ENCODE data around the gene HIGD1C. TPM values are rescaled to one million over a fixed set of nuclear protein-coding genes. Genes with fewer than 3 reads are reported as not detected.
A peak's percentile ranks its signal among the peaks of the same experiment; 100 is the strongest.
"Not testable (repeated sequence)": the region's sequence is repeated elsewhere in the genome, so short reads cannot be mapped to it uniquely, and the experiment has no call there.

Gene HIGD1C
- total RNA-seq, 1 experiment from 2014 or later, result not detected

DNA sequence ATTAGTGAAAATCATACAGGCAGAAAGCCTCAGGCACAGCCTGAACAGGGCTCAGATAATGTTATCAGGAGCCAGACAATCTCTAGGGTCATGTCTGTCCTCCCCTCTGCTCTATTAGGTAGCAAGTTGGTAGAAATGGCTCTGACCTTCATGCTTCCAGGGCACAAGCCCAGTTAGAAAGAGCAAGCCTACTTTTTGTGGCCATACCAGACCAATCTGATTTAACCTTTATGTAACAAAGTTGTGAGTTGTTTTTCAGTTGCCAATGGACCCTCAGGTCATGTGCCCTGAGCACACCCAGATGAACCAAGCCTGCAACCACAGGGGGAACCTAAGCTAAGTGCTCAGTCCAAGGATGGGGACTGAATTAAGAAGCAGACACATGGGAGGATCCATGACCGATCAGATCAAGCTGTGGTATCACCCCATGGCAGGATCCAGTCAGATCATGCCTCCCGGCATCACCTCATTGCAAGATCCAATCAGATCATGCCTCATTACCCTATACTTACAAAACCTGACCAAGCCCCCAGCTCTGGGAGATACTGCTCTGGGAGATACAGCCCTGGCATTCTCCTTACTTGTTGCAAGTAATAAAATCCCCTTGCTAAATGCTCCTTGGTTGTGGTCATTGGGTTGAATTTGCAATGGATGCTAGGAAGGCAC, 18.8 kb upstream of the HIGD1C start:
- peak; percentile 16 for DNase-seq (ENCODE audit: low read depth)

DNA sequence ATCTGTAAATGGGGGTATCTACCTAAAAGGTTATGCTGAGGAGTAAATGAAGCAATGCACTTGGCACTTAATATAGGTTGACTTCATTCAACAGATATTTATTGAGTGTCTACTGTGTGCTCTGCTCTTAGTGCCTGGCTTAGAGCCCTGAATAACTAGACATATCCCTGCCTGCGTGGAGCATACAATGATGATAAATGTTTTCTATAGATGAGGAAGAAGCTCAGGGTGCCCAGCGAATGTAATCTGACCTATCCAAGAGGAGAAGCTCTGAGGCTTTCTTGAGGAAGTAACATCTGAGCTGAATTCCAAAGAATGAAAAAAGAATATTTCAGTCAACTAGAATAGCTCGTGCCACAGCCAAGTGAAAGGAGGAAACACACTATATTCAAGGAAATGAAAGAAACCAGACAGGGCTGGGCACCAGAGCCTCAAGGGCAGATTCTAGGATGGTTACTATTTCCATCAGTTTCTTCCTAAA, 17.9 kb upstream of the HIGD1C start:
- DNase-seq (ENCODE audit: low read depth), result no peak

DNA sequence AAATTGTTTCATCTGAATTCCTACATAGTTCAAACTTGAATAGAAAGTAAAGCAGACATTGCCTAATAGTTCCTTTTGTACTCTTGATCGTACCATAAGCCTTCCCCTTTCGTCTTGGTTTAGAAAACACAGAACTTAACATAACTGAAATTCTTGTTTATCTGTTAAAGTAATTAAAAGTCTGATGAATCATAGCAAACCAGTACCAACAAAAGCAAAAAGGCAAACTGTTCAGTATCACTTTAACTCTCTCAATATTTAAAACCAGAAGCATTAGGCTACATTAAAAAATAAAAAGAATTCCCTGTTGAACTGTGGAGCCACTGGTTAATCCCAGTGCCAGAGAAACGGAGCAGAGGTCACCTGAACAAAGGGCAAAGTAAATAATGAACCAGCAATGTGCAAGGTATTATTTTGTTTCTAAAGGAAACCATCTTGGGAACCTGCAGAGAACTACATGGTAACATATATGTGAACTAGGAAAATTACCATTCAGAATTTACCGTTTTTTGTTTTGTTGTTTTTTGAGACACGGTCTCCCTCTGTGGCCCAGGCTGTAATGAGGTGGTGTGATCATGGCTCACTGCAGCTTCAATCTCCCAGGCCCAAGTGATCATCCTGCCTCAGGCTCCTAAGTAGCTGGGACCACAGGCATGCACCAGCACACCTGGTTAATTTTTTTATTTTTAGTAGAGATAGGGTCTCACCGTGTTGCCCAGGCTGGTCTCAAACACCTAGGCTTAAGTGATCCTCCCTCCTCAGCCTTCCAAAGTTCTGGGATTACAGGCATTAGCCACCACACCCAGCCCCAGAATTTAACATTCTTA, 17.1 kb upstream of the HIGD1C start:
- DNase-seq (ENCODE audit: low read depth), result peak; percentile 54

DNA sequence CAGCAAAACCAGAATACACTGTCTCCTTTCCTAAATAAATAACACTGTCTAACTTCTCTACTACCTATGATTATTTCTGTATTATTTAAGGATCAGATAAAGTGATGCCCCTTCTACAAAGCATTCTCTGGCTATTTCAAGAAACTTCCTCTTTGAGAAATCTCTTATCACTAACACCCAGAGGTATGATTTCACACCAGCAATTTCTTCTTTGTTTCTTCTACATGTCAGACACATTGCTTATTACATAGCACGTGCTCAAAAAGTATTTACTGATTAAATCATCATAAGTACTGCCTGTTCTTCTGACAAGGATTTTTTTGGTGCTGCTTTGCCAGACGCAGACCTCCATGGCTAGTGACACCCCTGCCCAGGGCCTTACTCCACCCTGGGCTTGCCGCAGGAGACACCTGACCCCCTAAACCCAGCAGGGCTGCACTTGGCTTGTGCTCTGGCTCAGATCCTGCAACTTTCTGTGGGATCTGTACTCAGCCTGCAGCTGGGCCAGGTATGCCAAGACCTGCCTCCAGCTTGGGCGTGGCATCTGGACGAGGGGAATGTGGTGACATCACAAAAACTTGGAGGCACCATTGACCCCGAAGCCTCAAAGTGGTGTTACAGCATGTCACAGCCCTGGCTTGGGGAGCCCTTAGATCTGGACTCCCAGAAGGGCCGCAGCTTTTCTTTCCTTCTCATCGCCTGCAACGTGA, 15.4 kb upstream of the HIGD1C start:
- DNase-seq (ENCODE audit: low read depth), result no peak

DNA sequence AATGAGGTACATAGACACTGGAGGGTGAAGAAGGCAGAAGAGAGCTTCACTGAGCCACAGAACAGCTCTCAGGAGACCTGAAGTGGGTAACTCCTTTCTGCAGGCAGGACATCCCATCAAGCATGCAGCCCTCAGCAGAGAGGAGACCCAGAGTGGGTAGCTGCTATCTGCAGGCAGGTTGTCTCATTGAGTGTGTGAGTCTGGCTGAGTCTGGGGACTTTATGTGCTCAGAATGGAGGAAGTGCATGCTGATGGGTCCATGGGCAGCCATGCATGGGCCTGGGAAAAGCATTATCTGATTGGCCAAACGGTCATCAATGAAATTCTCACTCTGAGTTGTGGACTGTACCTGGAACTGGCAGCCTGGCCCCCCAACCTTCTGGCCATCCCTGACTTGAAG, 14.7 kb upstream of the HIGD1C start:
- no peak for DNase-seq (ENCODE audit: low read depth)

DNA sequence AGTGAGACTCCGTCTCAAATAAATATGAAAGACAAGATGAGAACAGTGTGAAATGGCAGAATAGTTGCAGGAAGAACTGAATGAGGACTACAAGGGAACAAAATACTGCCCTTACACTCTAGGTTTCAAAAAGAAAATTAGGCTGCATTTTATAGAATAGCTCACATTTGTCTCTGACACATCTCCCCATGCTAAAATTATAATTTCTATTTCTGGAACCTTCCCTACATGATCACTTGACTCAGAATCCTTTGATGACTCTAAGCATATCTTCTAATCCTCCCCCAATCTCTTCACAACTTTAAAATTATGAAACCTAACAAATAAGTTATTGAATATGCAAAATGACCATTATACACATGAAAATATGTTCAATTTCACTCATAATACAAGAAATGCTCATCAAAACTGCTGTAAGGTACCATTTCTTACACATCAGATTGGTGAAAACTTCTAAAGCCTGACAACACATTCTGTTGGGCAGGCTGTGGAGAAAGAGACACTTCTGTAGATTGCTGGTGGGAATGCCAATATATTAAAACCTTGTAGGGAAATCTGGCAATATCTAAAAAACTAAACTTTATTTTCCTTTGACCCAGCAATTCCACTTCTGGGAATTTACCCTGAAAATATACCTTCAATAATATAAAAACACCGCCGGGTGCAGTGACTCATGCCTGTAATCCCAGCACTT, 4.3 kb upstream of the HIGD1C start:
- no peak for DNase-seq (ENCODE audit: low read depth)

DNA sequence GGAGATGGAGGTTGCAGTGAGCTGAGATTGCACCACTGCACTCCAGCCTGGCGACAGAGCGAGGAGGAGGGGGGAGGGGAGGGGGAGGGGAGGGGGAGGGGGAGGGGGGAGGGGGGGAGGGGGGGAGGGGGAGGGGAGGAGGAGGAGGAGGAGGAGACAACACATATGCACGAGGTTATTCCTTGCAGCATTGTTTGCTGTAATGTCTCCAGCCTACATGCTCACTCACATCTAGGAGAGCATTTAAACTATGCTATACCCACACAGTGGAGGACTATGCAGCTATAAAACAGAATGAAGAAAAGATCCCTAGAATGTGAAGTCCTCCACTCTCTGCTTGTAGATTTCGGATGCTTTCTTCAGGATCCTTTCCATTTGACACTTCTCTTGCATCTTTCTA, 3.5 kb upstream of the HIGD1C start:
- DNase-seq (ENCODE audit: low read depth), result no peak

DNA sequence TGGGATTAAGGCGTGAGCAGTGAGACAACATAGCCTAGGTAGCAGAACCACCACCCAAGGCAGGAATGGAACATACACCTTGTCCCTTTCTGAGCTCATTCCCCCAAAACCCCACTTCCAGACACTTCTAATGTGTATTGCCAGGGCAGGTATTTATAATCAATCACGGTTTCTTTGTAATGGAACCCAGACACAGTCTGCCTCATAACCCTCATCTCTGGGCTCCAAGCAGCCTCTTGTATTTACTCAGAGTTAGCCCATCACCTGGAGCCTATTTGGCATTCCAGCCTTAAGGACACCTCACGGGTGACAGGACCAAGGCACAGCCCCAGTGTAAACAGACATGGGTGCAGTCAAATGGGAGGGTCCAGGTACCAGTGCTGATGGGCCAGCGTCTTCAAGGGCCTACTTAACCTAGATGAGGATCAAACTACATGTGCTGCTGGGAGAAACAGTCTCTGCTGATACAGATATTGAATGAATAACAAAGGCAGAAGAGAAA, 2.5 kb upstream of the HIGD1C start:
- no peak for DNase-seq (ENCODE audit: low read depth)

DNA sequence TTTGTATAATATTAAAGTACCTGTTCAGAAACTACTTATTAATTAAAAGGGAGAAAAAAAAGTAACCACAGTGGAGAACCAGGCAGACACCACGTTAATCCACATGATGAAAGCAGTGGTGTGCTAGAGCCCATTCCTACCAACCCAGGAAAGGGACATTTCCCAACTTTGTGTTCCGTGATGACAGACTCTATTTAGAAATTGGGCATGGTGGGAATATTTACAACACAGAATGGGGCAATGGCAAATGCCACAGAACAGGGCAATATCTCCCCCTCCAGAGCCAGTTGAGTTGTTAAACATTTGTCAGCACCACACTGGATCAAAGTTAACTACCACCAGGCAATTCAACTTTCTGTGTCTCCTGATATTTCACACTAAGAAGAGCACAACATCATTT, 1.2 kb upstream of the HIGD1C start:
- DNase-seq (ENCODE audit: low read depth), result no peak

DNA sequence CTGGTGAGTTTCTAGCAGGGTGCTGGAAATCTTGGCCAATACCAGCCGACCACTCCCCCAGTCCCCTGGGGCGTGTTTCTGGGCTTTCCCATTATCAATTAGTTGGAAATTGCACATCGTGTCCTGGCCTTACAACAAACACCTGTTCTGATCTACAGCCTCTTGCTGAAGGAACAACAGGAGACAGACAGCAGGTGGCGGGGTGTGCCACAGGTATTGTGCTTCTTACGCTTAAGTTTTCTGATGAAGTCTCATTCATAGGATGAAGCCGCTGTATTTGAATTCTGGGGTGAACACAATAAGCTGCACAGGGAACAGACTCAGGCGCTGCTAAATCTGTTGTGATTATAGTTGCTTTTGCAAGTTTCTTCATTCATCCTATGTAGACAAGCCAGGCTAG, 703 bp downstream of the HIGD1C start:
- DNase-seq (ENCODE audit: low read depth), result no peak

DNA sequence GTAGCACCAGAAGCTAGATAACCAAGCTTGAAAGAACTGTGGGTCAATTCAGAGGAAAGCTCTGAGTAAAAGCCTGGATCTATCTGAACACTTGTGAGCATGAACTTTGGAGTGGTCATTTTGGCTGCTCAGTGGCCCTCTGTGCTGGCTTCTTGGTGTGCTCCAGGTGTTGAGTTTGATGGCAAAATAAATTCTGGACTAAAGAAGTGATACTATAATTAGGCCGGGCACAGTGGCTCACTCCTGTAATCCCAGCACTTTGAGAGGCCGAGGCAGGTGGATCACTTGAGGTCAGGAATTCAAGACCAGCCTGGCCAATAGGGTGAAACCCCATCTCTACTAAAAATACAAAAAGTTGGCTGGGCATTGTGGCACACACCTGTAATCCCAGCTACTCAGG, 2.4 kb downstream of the HIGD1C start:
- not testable (repeated sequence) for DNase-seq (ENCODE audit: low read depth)

DNA sequence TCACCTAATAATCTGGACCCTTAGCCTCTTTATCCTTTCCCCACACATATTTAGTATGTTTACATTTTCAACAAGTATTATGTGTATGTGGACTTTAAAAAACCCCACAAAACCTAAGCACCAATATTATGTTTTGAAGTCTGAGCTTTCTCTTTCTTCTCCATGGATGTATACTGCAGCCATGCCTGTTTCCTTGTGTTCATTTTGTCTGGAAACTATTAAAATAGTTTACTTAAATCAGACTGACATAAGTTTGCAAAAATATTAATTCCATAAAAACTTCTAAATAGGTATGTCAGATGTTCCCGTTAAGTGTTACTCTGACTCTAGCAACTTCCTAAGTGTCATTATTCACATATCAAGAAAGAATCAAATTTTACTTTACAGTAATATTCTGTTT, 2.9 kb downstream of the HIGD1C start:
- no peak for DNase-seq (ENCODE audit: low read depth)

DNA sequence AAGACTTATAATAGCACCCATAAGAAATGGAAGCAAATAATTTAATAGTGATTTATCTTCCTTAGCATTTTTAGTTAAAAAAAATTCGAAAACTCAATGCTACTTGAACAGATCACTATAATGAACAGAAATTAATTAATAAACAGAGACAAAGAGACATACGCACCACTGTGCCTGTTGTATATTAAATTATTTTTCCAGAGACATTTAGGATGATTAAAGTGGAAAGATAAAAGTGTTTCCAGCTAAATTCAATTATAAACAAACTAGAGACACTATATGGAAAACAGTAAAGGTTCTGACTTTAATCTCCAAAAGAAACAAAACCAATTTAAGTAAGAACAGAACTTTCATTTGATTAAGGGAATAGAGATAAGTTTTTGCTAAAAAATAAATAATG, 3.4 kb downstream of the HIGD1C start:
- no peak for DNase-seq (ENCODE audit: low read depth)

DNA sequence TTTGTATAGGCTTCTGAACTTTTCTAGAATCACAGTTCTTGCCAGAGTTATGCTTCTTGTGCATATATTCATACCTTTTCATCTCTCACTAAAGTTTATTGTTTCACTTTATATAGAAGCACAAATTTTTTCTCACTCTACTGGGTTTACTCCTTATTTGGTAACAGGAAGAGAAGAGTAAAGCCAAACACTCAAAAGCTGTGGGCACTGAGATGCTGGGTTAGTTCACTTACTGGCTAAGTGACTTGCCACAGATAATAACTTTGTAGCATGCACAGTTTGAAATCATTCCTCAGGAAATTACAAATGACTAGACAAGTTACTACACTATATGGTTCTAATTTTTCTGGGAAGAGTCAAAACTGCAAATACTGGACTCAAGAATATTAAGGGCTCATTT, 7.8 kb downstream of the HIGD1C start:
- DNase-seq (ENCODE audit: low read depth), result no peak

DNA sequence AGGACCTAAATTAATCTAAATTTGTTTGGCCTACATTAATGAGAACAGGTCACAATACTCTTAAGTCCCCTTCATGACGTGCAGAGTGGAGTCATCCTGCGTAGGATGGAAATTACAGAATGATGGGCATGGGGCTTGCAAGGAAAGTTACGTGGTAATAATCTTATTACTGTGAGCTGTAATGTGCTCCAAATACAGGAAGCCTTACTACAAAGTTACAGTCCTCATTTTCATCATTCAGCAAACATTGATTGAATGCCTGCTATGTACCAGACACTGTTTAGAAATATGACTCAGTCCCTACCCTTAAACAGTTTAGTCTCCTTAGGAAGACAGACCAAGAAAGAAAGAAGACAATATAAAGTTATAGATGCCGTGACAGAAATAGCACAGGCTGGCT, 9.4 kb downstream of the HIGD1C start:
- no peak for DNase-seq (ENCODE audit: low read depth)

DNA sequence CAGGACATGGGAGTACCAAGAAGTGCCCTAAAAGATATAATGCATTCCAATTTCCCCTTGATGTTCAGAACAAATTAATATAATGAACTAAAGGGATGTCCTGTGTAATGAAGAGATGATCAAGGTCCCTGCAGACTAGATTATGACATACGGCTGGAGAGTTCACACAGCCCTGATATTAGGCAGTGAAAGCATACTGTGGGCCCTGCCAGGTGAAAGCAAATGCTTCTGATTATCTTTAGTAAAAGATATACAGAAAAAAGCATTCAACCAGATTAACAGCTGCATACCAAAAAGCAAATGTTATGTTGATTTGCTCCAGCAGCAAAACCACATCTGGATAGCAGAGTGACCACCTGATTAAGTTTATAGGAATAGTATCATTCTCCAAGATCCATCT, 12.1 kb downstream of the HIGD1C start:
- DNase-seq (ENCODE audit: low read depth), result no peak

DNA sequence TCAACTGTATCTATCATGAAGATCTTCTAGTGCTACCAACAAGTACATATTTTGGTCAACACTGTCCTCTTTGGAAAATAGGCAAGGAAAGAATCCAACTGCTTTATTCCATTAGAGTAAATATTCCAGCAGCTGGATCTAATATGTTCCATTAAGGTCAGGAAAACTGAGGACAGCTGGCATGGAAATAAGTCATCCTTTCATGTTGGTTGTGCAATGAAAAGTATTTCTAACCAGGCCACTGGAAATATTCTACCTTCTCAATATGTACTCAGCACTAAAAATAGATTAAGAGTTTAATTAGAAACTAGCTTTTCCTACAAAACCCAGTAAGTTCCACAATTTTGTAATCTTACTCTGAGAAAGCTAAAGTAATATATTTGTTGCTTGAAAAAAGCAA, 19.6 kb downstream of the HIGD1C start:
- no peak for DNase-seq (ENCODE audit: low read depth)

DNA sequence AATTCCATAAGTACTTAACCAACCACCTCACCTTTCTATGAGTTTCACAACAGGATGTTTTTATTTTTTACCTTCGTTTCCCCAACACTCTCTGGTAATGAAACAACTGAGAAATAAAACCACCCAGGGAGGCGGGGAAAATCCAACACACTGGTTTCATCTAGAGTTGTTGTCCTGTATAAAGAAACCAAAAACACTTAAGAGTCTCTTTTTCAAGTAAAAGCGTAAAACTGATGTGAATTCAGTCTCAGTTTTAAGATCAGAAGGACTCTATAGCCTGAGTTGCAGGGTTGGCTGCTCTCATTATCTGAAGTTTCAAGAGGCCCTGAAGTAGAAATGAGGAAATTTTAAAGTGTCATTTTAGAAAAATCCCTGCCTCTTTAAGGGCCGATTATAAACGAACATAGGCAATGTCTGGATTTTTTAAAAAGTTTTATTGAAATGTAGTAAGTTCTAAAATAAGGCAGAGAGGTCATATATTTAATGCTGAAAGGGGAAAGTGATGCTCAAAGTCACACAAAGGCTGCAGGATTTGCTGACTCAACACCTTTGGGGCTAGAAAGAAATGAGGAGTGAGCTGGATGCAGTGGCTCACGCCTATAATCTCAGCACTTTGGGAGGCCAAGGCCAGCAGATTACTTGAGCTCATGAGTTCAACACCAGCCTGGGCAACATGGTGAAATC, 27.2 kb downstream of the HIGD1C start:
- DNase-seq (ENCODE audit: low read depth), result no peak

DNA sequence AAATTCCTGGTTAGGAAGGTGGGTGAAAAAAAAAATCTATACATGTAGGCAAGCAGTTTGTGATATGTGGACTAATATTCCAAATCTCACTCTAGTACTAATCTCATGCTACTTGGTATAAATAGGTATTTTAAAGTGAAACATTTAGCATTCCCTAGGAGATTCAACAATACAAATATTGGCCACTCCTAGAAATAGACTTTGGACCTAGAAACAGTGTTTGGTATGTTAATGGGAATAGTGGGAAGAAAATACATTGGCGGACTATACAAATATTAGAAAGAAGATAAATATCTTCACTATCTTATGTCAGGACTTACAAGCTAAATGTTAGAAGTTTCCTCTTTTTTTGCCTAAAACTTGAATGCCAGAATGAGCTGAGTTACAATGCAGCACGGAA, 28.2 kb downstream of the HIGD1C start:
- no peak for DNase-seq (ENCODE audit: low read depth)

DNA sequence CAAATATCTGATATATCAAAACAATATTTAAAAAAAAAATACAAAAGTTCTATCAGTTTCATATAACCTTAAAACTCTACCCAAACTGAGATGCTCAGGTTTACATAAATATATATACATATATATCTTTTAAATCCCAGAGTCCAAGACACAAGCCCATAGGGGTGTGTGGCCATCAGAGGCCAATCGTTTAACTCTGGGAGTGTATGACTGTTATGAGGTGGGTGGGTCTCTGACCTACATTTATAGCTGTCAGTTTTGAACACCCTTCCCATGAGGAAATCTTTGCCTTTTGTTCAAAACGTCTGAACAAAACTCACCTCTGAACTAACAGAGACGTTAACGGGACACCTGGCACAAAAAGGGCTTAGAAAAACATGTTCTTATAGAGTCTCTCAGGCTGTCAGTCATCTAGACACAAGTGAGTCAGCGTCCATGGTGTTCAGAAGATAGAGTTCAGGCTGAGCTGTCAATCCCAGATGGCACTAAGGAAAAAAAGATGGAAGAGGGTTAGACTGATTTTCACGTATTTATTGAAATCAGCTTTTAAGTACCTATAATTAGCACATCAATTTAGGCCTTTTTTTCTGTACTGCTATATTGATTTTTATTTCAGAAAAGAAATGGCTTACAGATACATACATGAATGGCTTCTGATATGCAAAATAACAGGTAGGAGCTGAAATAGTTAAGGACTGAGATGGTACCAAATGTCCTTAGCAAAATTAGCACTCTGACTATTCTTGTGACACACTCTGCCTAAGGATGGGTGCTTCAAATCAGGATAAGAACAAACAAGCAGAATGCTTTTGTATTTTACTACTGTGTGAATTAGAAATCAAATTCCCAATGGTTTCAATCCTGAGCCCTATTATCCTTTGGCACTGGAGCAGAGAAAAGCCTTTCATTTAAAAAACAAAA, 29.2 kb downstream of the HIGD1C start:
- no peak for DNase-seq (ENCODE audit: low read depth)
